PC-3 (cell line): ENCODE measurements around the gene ITIH5.

Source experiments
- CTCF ChIP-seq: fragments of 300-600 bp; sonication (generic); conservative IDR thresholded peaks from 2 replicates; pipeline ENCODE4 v1.5.1; 2017; ENCODE audit warnings: antibody characterized with exemption, low read depth, mild to moderate bottlenecking, low read length
- EZH2 ChIP-seq: fragments of 300-600 bp; sonication (generic); IDR thresholded peaks from one replicate; pipeline ENCODE4 v1.6.1; 2017; ENCODE audit warnings: antibody characterized with exemption, mild to moderate bottlenecking, low read length; ENCODE audit not compliant: unreplicated experiment

GRCh38 chr10:7589748-7590147 lies 77.0 kb downstream of the ITIH5 start:
- no peak for TF ChIP-seq CTCF
- no peak for TF ChIP-seq EZH2
